Lower leg skin (tissue), 4 donors: ENCODE data around the gene ARF6. TPM values are rescaled to one million over a fixed set of nuclear protein-coding genes. Genes with fewer than 3 reads are reported as not detected.

Source experiments
- DNase-seq, 2 donors: peaks; one replicate each; pipeline ENCODE4 v3.0.0-alpha.2; 2019; ENCODE audit warnings: low spot score in 2 of 2
- H3K4me3 ChIP-seq: fragments of 200-600 bp; sonication (generic); 2 replicates; pipeline ENCODE4 v1.5.1; 2017; ENCODE audit warnings: mild to moderate bottlenecking, low read depth; ENCODE audit not compliant: poor library complexity, severe bottlenecking
- CTCF ChIP-seq, 3 donors: fragments of 450-650 bp; IDR thresholded peaks; one replicate each; pipeline ENCODE4 v1.5.1; 2016; ENCODE audit warnings: antibody characterized with exemption in 3 of 3, mild to moderate bottlenecking in 3 of 3, moderate library complexity in 2 of 3
- POLR2A ChIP-seq, 2 donors: fragments of 450-650 bp; IDR thresholded peaks; one replicate each; pipeline ENCODE4 v1.6.1; 2016 to 2017; ENCODE audit warnings: antibody characterized with exemption in 2 of 2, mild to moderate bottlenecking in 1 of 2, moderate library complexity in 1 of 2
- WGBS, 2 donors: methylation state at CpG; one replicate each; pipeline ENCODE4 v1.1.5; 2018; 5-methylcytosine and 5-hydroxymethylcytosine counted together
- intact Hi-C: fragments of 100-400 bp; cut with DNase I; formaldehyde crosslinking; loops from one replicate; pipeline ENCODE4 v1.15.0; 2023; ENCODE audit warnings: low total_unique reads
- total RNA-seq, 4 donors: library from RNA; depleted of rRNA; stranded (reverse); fragments of >200 nt; gene quantifications; one replicate each; pipeline ENCODE4 v1.1.0, GENCODE V29; 2016

ARF6 gene
- total RNA-seq, result 100 to 1,000 TPM; 102 to 128 (median 121) TPM

- peak; percentile 97 to 100 for DNase-seq
- WGBS, 2 donors, result 0% methylated on average over 56 of the region's 66 CpGs
- H3K4me3 ChIP-seq, result peak within 1 kb of the TSS; percentile 100
- TF ChIP-seq POLR2A (IDR thresholded peaks at IDR 0.05) (peak in 1 of 2 donors; percentile 77), CTCF (IDR thresholded peaks at IDR 0.05) (no peak)
- intact Hi-C loops, result loop anchor here (10.0 kb wide), 1 partner anchor 112 kb away; no protein-coding TSS in a partner anchor
Observed at GRCh38 chr14:49892636-49893308, at the start of gene ARF6. ARF6 (plus strand) TSS chr14:49893082; CDS start chr14:49893737, 655 bp downstream.

- H3K4me3 ChIP-seq, result no peak overlapping the region
- intact Hi-C loops, result no loop called here
- WGBS, 2 donors, result 83 to 96% methylated on average over 1 of the region's 1 CpG
- no peak for DNase-seq
- TF ChIP-seq POLR2A (IDR thresholded peaks at IDR 0.05) (no peak), CTCF (IDR thresholded peaks at IDR 0.05) (no peak)
Observed at GRCh38 chr14:49849213-49849847, 43.6 kb upstream of the ARF6 start.

- DNase-seq, result no peak
- peak overlapping the region; percentile 91 for H3K4me3 ChIP-seq
- TF ChIP-seq POLR2A (IDR thresholded peaks at IDR 0.05), result no peak
- TF ChIP-seq CTCF (IDR thresholded peaks at IDR 0.05), result no peak
- 4 to 6% methylated on average over 7 of the region's 7 CpGs for WGBS, 2 donors
- intact Hi-C loops, result no loop called here
Observed at GRCh38 chr14:49851813-49852212, 41.1 kb upstream of the ARF6 start.

- 0% methylated on average over 49 of the region's 49 CpGs for WGBS, 2 donors
- intact Hi-C loops, result no loop called here
- peak; percentile 90 to 96 for DNase-seq
- TF ChIP-seq CTCF (IDR thresholded peaks at IDR 0.05) (peak in 1 of 3 donors; percentile 60), POLR2A (IDR thresholded peaks at IDR 0.05) (peak in 1 of 2 donors; percentile 10)
- peak within 1 kb of the TSS; percentile 91 for H3K4me3 ChIP-seq
Observed at GRCh38 chr14:49852301-49853157, 40.4 kb upstream of the ARF6 start, which contains the start of gene NEMF. NEMF (minus strand) TSS chr14:49852788; CDS start chr14:49852753, 35 bp downstream.

- 1 to 2% methylated on average over 14 of the region's 14 CpGs for WGBS, 2 donors
- H3K4me3 ChIP-seq, result peak overlapping the region; percentile 91
- intact Hi-C loops, result no loop called here
- no peak for TF ChIP-seq POLR2A (IDR thresholded peaks at IDR 0.05)
- DNase-seq, result no peak
Observed at GRCh38 chr14:49853158-49853477, 39.8 kb upstream of the ARF6 start.
